GM12864 (cell line): ENCODE data around the gene PSMB5.

Experiments used
- DNase-seq: peaks from one replicate; pipeline ENCODE4 v3.0.0-alpha.2; 2011; ENCODE audit warnings: low read depth
- H3K4me3 ChIP-seq: 2 replicates; pipeline ENCODE4 v1.5.1; 2011; ENCODE audit warnings: mild to moderate bottlenecking, low read depth, low read length, control low read depth
- CTCF ChIP-seq: IDR thresholded peaks from 2 replicates; pipeline ENCODE4 v1.5.1; 2011; ENCODE audit warnings: low read depth, mild to moderate bottlenecking, moderate library complexity, low read length, control low read depth, inconsistent platforms; ENCODE audit errors: missing control alignments

PSMB5 gene

GRCh38 chr14:23034498-23035302 lies at the start of gene PSMB5:
PSMB5 (minus strand) TSS chr14:23034900; CDS start chr14:23034881, 19 bp downstream.
- no peak for TF ChIP-seq CTCF
- H3K4me3 ChIP-seq: peak within 1 kb of the TSS; percentile 77
- peak; percentile 96 for DNase-seq

- DNase-seq: no peak
Observed at GRCh38 chr14:23080474-23080873, 45.8 kb upstream of the PSMB5 start.

GRCh38 chr14:23079716-23080115 lies 45.0 kb upstream of the PSMB5 start:
- TF ChIP-seq CTCF: no peak
- no peak overlapping the region for H3K4me3 ChIP-seq
- DNase-seq: no peak

More at GRCh38 chr14:23080474-23080873, 45.8 kb upstream of the PSMB5 start:
- no peak overlapping the region for H3K4me3 ChIP-seq
- TF ChIP-seq CTCF: no peak

- TF ChIP-seq CTCF: no peak
- no peak for DNase-seq
- H3K4me3 ChIP-seq: no peak overlapping the region
Observed at GRCh38 chr14:23078692-23079116, 44.0 kb upstream of the PSMB5 start.

- no peak for TF ChIP-seq CTCF
- DNase-seq: no peak
- H3K4me3 ChIP-seq: no peak overlapping the region
Observed at GRCh38 chr14:23077962-23078361, 43.3 kb upstream of the PSMB5 start.

GRCh38 chr14:23076785-23077408 lies 42.2 kb upstream of the PSMB5 start:
- no peak overlapping the region for H3K4me3 ChIP-seq
- TF ChIP-seq CTCF: peak; percentile 58
- DNase-seq: no peak
